WI38 (cell line): ENCODE data around the gene SYNPR.

Source experiments
- H3K4me3 ChIP-seq: 2 replicates; pipeline ENCODE4 v1.5.1; 2011; ENCODE audit warnings: low read depth, mild to moderate bottlenecking, control low read depth, low read length
- TF ChIP-seq, protein P1 (sequence below): IDR thresholded peaks from 2 replicates; pipeline ENCODE4 v1.5.1; 2012; ENCODE audit warnings: low read depth, mild to moderate bottlenecking, control low read depth, low read length

Gene SYNPR

DNA sequence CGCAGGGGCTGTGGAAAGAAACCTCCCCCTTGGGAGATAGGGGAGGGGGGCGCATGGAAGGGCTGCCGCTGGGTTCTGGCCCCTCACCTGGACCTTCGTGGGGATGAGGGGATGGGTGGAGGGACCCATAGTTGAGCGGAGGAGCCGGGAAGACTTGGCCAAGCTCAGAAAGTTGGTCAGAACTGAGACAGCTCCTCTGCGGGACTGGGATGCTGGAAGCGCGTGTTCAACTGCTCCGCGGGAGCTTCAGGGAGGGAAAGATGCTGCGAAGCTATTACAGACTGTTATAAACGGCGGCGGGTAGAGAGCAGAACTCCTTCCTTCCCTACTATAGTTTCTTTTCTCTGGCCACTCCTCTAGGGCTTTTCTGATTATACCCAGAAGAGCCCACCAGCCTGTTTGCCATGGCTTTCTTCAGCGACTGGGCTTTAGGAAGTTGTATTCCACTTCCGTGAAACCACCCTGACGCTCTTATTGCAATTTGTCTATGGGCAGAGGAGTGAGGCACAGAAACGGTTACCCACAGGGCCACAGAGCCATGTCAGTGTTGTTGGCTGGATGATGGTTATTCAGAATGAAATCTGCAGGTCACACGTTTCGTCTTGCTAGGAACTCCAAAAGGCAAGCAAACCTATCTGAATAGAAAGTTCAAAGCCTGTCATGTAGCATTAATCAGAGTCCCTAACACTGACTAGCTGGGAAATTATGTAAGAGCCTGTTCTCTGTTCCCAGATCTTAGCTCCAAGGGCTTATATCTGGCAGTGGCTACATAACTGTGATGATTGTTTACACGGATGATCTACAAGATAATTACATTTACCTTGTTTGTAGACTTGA lies 1.1 kb downstream of the SYNPR start:
- H3K4me3 ChIP-seq: no peak overlapping the region
- TF ChIP-seq, protein P1, sequence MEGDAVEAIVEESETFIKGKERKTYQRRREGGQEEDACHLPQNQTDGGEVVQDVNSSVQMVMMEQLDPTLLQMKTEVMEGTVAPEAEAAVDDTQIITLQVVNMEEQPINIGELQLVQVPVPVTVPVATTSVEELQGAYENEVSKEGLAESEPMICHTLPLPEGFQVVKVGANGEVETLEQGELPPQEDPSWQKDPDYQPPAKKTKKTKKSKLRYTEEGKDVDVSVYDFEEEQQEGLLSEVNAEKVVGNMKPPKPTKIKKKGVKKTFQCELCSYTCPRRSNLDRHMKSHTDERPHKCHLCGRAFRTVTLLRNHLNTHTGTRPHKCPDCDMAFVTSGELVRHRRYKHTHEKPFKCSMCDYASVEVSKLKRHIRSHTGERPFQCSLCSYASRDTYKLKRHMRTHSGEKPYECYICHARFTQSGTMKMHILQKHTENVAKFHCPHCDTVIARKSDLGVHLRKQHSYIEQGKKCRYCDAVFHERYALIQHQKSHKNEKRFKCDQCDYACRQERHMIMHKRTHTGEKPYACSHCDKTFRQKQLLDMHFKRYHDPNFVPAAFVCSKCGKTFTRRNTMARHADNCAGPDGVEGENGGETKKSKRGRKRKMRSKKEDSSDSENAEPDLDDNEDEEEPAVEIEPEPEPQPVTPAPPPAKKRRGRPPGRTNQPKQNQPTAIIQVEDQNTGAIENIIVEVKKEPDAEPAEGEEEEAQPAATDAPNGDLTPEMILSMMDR: no peak

DNA sequence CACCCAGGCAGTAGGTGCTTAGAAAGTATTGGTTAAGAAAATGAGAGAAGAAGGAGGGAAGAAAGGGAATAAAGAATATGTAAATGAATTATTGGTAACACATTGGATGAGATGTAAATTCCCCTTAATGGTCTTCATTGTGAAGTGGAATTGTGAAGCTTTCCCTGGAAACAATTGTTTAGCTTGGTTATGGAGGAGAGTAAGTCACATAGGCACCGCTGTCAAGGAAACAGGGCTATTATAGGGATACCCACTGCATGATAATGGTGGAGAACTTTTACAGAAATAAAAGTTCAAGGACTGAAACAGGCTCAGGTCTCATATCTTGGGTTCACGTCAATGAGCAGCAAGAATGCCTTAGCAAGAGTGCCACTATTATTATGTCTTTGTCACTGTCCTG lies 9.5 kb downstream of the SYNPR start:
- TF ChIP-seq, protein P1: no peak
- H3K4me3 ChIP-seq: no peak overlapping the region

DNA sequence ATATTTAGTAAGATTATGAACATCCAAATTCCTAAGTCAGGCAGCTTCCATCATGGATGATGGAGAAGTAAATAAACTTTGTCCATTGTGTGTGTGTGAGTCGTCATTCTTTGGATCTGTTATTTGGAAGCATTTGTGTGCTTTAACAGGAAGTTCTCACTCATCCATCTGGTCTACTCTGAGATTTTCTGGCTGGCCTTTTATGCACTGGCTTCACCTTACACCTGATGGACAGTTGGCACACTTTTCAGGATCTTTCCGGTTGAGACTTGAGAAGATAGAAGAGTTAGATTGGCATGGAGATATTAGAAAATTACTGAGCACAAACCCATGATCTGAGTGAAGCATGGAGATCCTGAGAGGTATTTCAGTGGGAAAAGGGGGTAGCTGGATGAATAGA lies 12.6 kb downstream of the SYNPR start:
- TF ChIP-seq, protein P1: no peak

DNA sequence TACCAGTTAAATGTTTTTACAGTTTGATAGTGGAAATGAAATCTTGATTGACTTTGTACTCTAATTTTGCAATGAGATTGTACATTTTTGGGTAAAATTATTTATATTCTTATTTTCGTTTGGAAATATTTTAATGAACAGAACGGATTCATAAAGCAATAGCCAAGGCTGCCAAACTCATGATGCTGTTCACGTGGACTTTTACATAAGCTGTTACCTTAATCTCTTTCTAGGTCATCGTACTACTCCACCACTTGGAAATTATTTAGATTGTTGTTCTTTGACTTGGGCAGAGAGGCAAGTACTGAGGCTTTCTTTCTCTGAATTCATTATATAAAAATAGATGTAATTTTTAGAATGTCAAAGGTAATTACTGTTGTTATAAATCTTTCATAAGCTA lies 16.2 kb downstream of the SYNPR start:
- TF ChIP-seq, protein P1: no peak

More for the DNA sequence above, 12.6 kb downstream of the SYNPR start:
- H3K4me3 ChIP-seq: no peak overlapping the region

DNA sequence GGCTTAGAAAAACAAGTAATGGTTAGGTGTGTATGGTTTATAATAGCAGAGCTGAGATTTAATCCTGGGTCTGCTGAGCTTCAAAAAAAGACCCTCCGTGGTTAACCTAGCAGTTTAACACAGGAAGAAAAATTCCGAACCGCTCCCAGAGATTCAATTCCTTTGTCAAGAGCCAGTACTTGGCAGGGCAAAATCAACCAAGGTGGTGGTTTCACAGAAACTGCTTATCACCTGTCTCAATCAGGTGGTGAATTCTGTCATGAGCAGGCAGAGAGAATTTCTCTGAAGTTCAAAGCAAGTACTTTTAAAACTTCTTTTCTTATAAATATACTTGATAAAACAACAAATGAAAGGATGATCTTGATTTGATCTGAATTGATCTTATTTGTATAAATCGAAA lies 17.2 kb downstream of the SYNPR start:
- TF ChIP-seq, protein P1: no peak
- no peak overlapping the region for H3K4me3 ChIP-seq

More for the DNA sequence above, 16.2 kb downstream of the SYNPR start:
- H3K4me3 ChIP-seq: no peak overlapping the region

DNA sequence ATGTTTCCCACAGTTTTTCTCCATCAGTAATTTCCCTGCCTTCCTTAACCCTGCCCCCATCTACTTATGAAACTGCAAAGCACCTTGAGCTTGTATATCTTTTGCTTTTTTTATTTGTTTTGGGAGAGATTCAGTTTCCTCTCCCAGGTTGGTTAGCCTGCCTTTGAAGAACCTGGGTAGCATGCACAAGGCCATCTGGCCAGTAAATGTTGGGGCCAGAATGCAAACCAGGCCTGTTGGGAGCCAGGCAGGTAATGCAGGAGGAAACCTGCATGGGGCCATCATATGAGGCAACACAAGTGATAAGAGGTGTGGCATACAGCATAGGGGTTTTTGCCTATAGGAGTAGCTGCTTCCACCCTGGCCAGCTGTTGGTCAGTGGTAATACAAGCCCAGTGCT lies 17.7 kb downstream of the SYNPR start:
- H3K4me3 ChIP-seq: no peak overlapping the region
- TF ChIP-seq, protein P1: no peak

DNA sequence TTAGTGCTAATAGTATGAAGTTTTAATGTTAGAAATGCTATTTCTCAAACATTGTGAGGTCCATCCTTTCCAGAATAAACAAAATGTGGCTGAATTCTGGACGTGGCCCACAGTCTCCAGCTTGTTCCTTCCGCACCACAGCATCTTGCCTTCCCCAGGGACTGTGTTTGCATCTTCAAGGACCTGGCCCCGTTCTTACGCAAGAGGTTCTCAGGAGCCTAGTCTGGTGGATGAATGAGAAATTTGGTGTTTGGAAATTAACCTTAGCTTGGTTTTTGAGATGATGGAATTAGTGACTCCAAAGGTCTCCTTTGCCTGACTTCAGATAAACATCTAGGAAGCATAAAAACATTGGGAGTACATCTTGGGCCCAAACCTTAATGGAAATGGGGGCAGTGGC lies 18.1 kb downstream of the SYNPR start:
- no peak overlapping the region for H3K4me3 ChIP-seq
- TF ChIP-seq, protein P1: no peak
